K562 (cell line): ENCODE results near the gene RAD21L1. TPM values are rescaled to one million over a fixed set of nuclear protein-coding genes. Genes with fewer than 3 reads are reported as not detected.

Experiments
- ATAC-seq: fragments of 200-7000 bp; cut with Tn5 transposase; 3 replicates; pipeline ENCODE4 v1.9.1; 2020; ENCODE audit warnings: moderate library complexity
- BruUV-seq: library from RNA; stranded (reverse); fragments of 400-500 nt; replicated peaks from 2 replicates; lab custom pipeline; 2021; lab: Mats Ljungman, UMichigan
- CTCF ChIA-PET: fragments of 300-600 bp; formaldehyde crosslinking; extraction: SDS; loops from one replicate; lab custom pipeline; 2021; ENCODE audit warnings: low intra/inter-chr PET ratio; lab: Yijun Ruan, JAX
- POLR2A ChIA-PET: fragments of 300-600, 350-650 bp; sonication (Branson Sonifier 250); formaldehyde crosslinking; extraction: SDS; loops from one replicate; lab custom pipeline; 2021; ENCODE audit warnings: antibody characterized with exemption, inconsistent platforms; lab: Yijun Ruan, JAX
- DNase-seq, 4 experiments: peaks; one replicate each; pipeline versions ENCODE4 v3.0.0 to v3.0.0-alpha.2; 2011 to 2018; ENCODE audit warnings: low spot score in 3 of 4, mixed read lengths in 3 of 4; ENCODE audit errors: extremely low read depth in 1 of 4
- FAIRE-seq: peaks from 2 replicates; lab custom pipeline; 2011; peaks lifted over from hg19 to GRCh38; lab: Jason Lieb, UNC
- H2AFZ ChIP-seq: 2 replicates; pipeline ENCODE4 v1.6.0; 2011; ENCODE audit warnings: low read depth, low read length, control low read depth, inconsistent platforms
- H3K27ac ChIP-seq: fragments of 200-600 bp; 3 replicates; pipeline ENCODE4 v1.8.0; 2011; ENCODE audit warnings: low read depth, mild to moderate bottlenecking, control low read depth, inconsistent platforms, low read length, moderate library complexity, mixed read lengths; ENCODE audit errors: extremely low read depth
- H3K27me3 ChIP-seq, 2 experiments: fragments of 300-600 bp in 1 of 2; 2 replicates in 1 of 2; 3 replicates in 1 of 2; pipeline versions ENCODE4 v1.6.0 to v1.8.0; 2011; ENCODE audit warnings: inconsistent platforms in 2 of 2, low read length in 2 of 2, mild to moderate bottlenecking in 1 of 2, mixed read lengths in 1 of 2, moderate library complexity in 1 of 2; ENCODE audit not compliant: control insufficient read depth in 2 of 2, insufficient read depth in 2 of 2
- H3K36me3 ChIP-seq: fragments of 300-600 bp; 3 replicates; pipeline ENCODE4 v1.8.0; 2011; ENCODE audit warnings: mild to moderate bottlenecking, low read length, inconsistent platforms; ENCODE audit not compliant: control insufficient read depth, insufficient read depth
- H3K4me1 ChIP-seq, 2 experiments: fragments of 200-600 bp in 1 of 2; replicated peaks in 1 of 2; 2 replicates in 1 of 2; 3 replicates in 1 of 2; pipeline versions ENCODE4 v1.5.1 to v1.8.0; 2011; ENCODE audit warnings: inconsistent platforms in 2 of 2, low read length in 2 of 2, mild to moderate bottlenecking in 1 of 2, mixed read lengths in 1 of 2, moderate library complexity in 1 of 2; ENCODE audit not compliant: control insufficient read depth in 2 of 2, insufficient read depth in 2 of 2
- H3K4me2 ChIP-seq: 2 replicates; pipeline ENCODE4 v1.6.1; 2011; ENCODE audit warnings: low read length, control low read depth, inconsistent platforms, mixed read lengths; ENCODE audit not compliant: insufficient read depth
- H3K4me3 ChIP-seq: fragments of 200-600 bp; sonication (generic), shearing (Covaris generic); 2 replicates; pipeline ENCODE4 v1.5.1; 2016; ENCODE audit warnings: control low read depth, inconsistent platforms
- H3K79me2 ChIP-seq: fragments of 200-600 bp; 3 replicates; pipeline ENCODE4 v1.8.0; 2011; ENCODE audit warnings: low read length, inconsistent platforms; ENCODE audit not compliant: control insufficient read depth, insufficient read depth
- H3K9ac ChIP-seq, 2 experiments: 2 replicates each; pipeline versions ENCODE4 v1.6.0 to v1.6.1; 2011; ENCODE audit warnings: low read depth in 2 of 2, low read length in 2 of 2, control low read depth in 1 of 2, inconsistent platforms in 1 of 2, mild to moderate bottlenecking in 1 of 2, mixed read lengths in 1 of 2; ENCODE audit not compliant: insufficient read depth in 1 of 2
- H3K9me1 ChIP-seq: one replicate; pipeline ENCODE4 v1.6.0; 2011; ENCODE audit warnings: inconsistent platforms, mild to moderate bottlenecking, low read length, moderate library complexity; ENCODE audit not compliant: control insufficient read depth, insufficient read depth
- H3K9me3 ChIP-seq: replicated peaks from 2 replicates; pipeline ENCODE4 v1.5.1; 2011; ENCODE audit warnings: low read depth, low read length, inconsistent platforms; ENCODE audit not compliant: control insufficient read depth, insufficient read depth
- H4K20me1 ChIP-seq: replicated peaks from 2 replicates; pipeline ENCODE4 v1.6.1; 2011; ENCODE audit warnings: low read length, inconsistent platforms, mixed read lengths; ENCODE audit not compliant: control insufficient read depth, insufficient read depth
- ATF6 ChIP-seq: sonication (generic); formaldehyde crosslinking; IDR thresholded peaks from 2 replicates; pipeline ENCODE4 v1.4.0; 2020; ENCODE audit warnings: mild to moderate bottlenecking, missing genetic modification reagents
- C11orf30 ChIP-seq: fragments of 450-650 bp; IDR thresholded peaks from 2 replicates; pipeline ENCODE4 v1.6.1; 2016; ENCODE audit warnings: low read depth, mild to moderate bottlenecking
- IFI16 ChIP-seq: fragments of 250-450 bp; sonication (Bioruptor Pico); IDR thresholded peaks from 2 replicates; pipeline ENCODE4 v2.1.2; 2022; ENCODE audit warnings: mild to moderate bottlenecking, inconsistent platforms
- NFIC ChIP-seq: fragments of 450-650 bp; IDR thresholded peaks from 2 replicates; pipeline ENCODE4 v1.6.1; 2017; ENCODE audit warnings: mild to moderate bottlenecking, inconsistent platforms
- NRF1 ChIP-seq, 2 experiments: fragments of 450-650 bp; IDR thresholded peaks in 1 of 2; conservative IDR thresholded peaks in 1 of 2; 2 replicates each; pipeline ENCODE4 v1.6.1; 2014; ENCODE audit warnings: mild to moderate bottlenecking in 2 of 2
- PCBP2 ChIP-seq: fragments of 200-400 bp; formaldehyde crosslinking; IDR thresholded peaks from 2 replicates; pipeline ENCODE4 v1.6.1; 2018; ENCODE audit warnings: low read length, low read depth, mild to moderate bottlenecking, moderate library complexity; ENCODE audit not compliant: poor library complexity, severe bottlenecking
- RCOR1 ChIP-seq, 2 experiments: IDR thresholded peaks; 2 replicates each; pipeline ENCODE4 v1.6.1; 2012; ENCODE audit warnings: low read depth in 2 of 2, low read length in 2 of 2, borderline replicate concordance in 1 of 2, improper control_type of control experiment in 1 of 2
- SPI1 ChIP-seq: IDR thresholded peaks from 2 replicates; pipeline ENCODE4 v1.6.1; 2011; ENCODE audit warnings: low read depth, low read length, control low read depth, borderline replicate concordance
- TCF3 ChIP-seq: sonication (generic); formaldehyde crosslinking; IDR thresholded peaks from 2 replicates; pipeline ENCODE4 v1.4.0; 2020; ENCODE audit warnings: mild to moderate bottlenecking, missing genetic modification reagents
- ZNF518B ChIP-seq: fragments of 250-450 bp; sonication (Bioruptor Pico); IDR thresholded peaks from 2 replicates; pipeline ENCODE4 v1.5.0; 2021; ENCODE audit warnings: mild to moderate bottlenecking, moderate library complexity
- ZNF668 ChIP-seq: fragments of 250-450 bp; sonication (Bioruptor Pico); IDR thresholded peaks from 2 replicates; pipeline ENCODE4 v1.8.0; 2022; ENCODE audit warnings: mild to moderate bottlenecking, inconsistent platforms
- WGBS: fragments of 100-300 bp; shearing (Covaris generic); methylation state at CpG from one replicate; pipeline ENCODE4 v1.1.6; 2016; ENCODE audit warnings: low coverage, mixed read lengths; ENCODE audit not compliant: insufficient coverage; ENCODE audit errors: missing lambda C conversion rate; 5-methylcytosine and 5-hydroxymethylcytosine counted together
- in situ Hi-C: fragments of 300-500 bp; cut with MboI; formaldehyde crosslinking; loops from 4 replicates; pipeline ENCODE4 v1.15.0; 2018; ENCODE audit warnings: inconsistent platforms, mixed read lengths
- intact Hi-C: fragments of 100-400 bp; cut with micrococcal nuclease; formaldehyde crosslinking; loops from 2 replicates; pipeline ENCODE4 v1.14.2; 2022
- polyA plus RNA-seq, 8 experiments: library from polyadenylated mRNA; depleted of rRNA in 4 of 8; stranded (reverse) in 5 of 8; unstranded in 3 of 8; fragments of >200 nt; fragmentation: Nextera tagmentation in 2 of 8; fragmentation: Illumina TruSeq in 1 of 8; extraction: Ambion mirVana in 2 of 8; extraction: Trizol in 1 of 8; gene quantifications; 2 replicates each; pipeline versions ENCODE4 v1.2.1 to v1.2.3, GENCODE V29; 2011 to 2014; ENCODE audit warnings: inconsistent platforms in 1 of 8, missing spikeins in 1 of 8
- total RNA-seq, 7 experiments: library from RNA; depleted of rRNA in 6 of 7; stranded (reverse); fragments of >200 nt in 6 of 7; fragmentation: Illumina TruSeq in 2 of 7; extraction: Trizol in 2 of 7; gene quantifications; 2 replicates each; pipeline versions ENCODE4 v1.2.1 to v1.2.3, GENCODE V29; 2011 to 2021; ENCODE audit warnings: low replicate concordance in 1 of 7
- TF ChIP-seq, protein P1 (sequence below): fragments of 200-800 bp; sonication (Bioruptor generic); IDR thresholded peaks from 2 replicates; pipeline ENCODE4 v1.6.1; 2017; ENCODE audit warnings: missing genetic modification characterization, missing compliant biosample characterization

Gene RAD21L1
- total and polyA plus RNA-seq, 9 of the 15 experiments (the other 6 are each of a cell fraction or from before 2014, with no cell fraction given), result 0.17 to 1.7 (median 0.45) TPM; not detected in 1

- TF ChIP-seq ZNF518B (CRISPR knock-in tag) (no peak), ZNF668 (CRISPR knock-in tag) (no peak), PCBP2 (no peak), IFI16 (no peak)
- TF ChIP-seq, protein P1, sequence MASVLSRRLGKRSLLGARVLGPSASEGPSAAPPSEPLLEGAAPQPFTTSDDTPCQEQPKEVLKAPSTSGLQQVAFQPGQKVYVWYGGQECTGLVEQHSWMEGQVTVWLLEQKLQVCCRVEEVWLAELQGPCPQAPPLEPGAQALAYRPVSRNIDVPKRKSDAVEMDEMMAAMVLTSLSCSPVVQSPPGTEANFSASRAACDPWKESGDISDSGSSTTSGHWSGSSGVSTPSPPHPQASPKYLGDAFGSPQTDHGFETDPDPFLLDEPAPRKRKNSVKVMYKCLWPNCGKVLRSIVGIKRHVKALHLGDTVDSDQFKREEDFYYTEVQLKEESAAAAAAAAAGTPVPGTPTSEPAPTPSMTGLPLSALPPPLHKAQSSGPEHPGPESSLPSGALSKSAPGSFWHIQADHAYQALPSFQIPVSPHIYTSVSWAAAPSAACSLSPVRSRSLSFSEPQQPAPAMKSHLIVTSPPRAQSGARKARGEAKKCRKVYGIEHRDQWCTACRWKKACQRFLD (CRISPR knock-in tag), result no peak
Observed at GRCh38 chr20:1191299-1191698, 34.5 kb upstream of the RAD21L1 start (continued).

- no peak for ATAC-seq
- no peaks in the 10 kb centered on the region for H4K20me1 ChIP-seq
- H3K9ac ChIP-seq, result no peak overlapping the region
- no peaks in the 10 kb centered on the region for H3K27me3 ChIP-seq
- no peak overlapping the region for H3K4me3 ChIP-seq
- DNase-seq, result no peak
- WGBS, result 44% methylated on average over 1 of the region's 1 CpG
- H3K4me1 ChIP-seq, result peaks cover 11 to 12% of the 10 kb centered on the region in 2 experiments; a peak in 4 of 5 replicates
- no peaks in the 10 kb centered on the region for H3K9me3 ChIP-seq
- no TSS peak for BruUV-seq
- H3K79me2 ChIP-seq, result no peaks in the 10 kb centered on the region
- CTCF ChIA-PET, result no interaction called here
- no peak overlapping the region for H3K27ac ChIP-seq
- no peaks in the 10 kb centered on the region for H3K36me3 ChIP-seq
- no peaks in the 10 kb centered on the region for H3K9me1 ChIP-seq
- in situ Hi-C loops, result loop anchor here (10.0 kb wide), 1 partner anchor 380 kb away; no protein-coding TSS in a partner anchor
- no peak overlapping the region for H2AFZ ChIP-seq
- POLR2A ChIA-PET, result no interaction called here
- H3K4me2 ChIP-seq, result no peak overlapping the region
- intact Hi-C loops, result no loop called here
- FAIRE-seq, result no peak
- no peak for TF ChIP-seq SPI1
- no peak for TF ChIP-seq C11orf30
- no peak for TF ChIP-seq ATF6 (CRISPR knock-in tag)
- TF ChIP-seq NRF1 (conservative IDR thresholded peaks at IDR 0.05 in 1 of 2, IDR thresholded peaks at IDR 0.05 in 1 of 2), result no peak
- no peak for TF ChIP-seq RCOR1 (IDR thresholded peaks at IDR 0.05; ENCODE audit: borderline replicate concordance in 1 of 2, low read depth in 2 of 2, low read length in 2 of 2)
- TF ChIP-seq TCF3 (CRISPR knock-in tag), result no peak
- TF ChIP-seq NFIC, result no peak
Observed at GRCh38 chr20:1195226-1195625, 30.6 kb upstream of the RAD21L1 start.
